Hindlimb muscle (tissue), 1 donor: ENCODE results near the gene TRIM17. TPM values are rescaled to one million over a fixed set of nuclear protein-coding genes. Genes with fewer than 3 reads are reported as not detected.

Experiments
- DNase-seq: peaks from one replicate; pipeline ENCODE4 v3.0.0-alpha.2; 2013
- polyA plus RNA-seq: library from polyadenylated mRNA; unstranded; fragments of 120-200 nt; gene quantifications from one replicate; pipeline ENCODE4 v1.2.1, GENCODE V29; 2013; ENCODE audit not compliant: insufficient read length

TRIM17 gene
- polyA plus RNA-seq, 1 donor = 1.1 TPM

- no peak for DNase-seq
These were observed 15.8 kb downstream of the TRIM17 start for GRCh38 chr1:228400692-228401454.

- DNase-seq = no peak
These were observed 16.4 kb downstream of the TRIM17 start for GRCh38 chr1:228400237-228400651.

- DNase-seq = no peak
These were observed 17.0 kb downstream of the TRIM17 start for GRCh38 chr1:228399531-228400236.

- DNase-seq = no peak
These were observed 17.8 kb downstream of the TRIM17 start for GRCh38 chr1:228398741-228399461.

GRCh38 chr1:228397966-228398365 lies 18.7 kb downstream of the TRIM17 start:
- no peak for DNase-seq

GRCh38 chr1:228396770-228397662 lies 19.6 kb downstream of the TRIM17 start:
- DNase-seq = no peak

- no peak for DNase-seq
These were observed 21.9 kb downstream of the TRIM17 start for GRCh38 chr1:228394571-228395394.

GRCh38 chr1:228393811-228394570 lies 22.7 kb downstream of the TRIM17 start:
- no peak for DNase-seq

GRCh38 chr1:228393268-228393701 lies 23.4 kb downstream of the TRIM17 start:
- DNase-seq = no peak

- no peak for DNase-seq
These were observed 24.3 kb downstream of the TRIM17 start for GRCh38 chr1:228392111-228392936.

- DNase-seq = no peak
These were observed 25.1 kb downstream of the TRIM17 start for GRCh38 chr1:228391411-228392020.

GRCh38 chr1:228390649-228391048 lies 26.0 kb downstream of the TRIM17 start:
- no peak for DNase-seq

GRCh38 chr1:228387321-228387720 lies 29.3 kb downstream of the TRIM17 start:
- DNase-seq = no peak

GRCh38 chr1:228385232-228385631 lies 31.4 kb downstream of the TRIM17 start:
- DNase-seq = no peak

GRCh38 chr1:228383773-228384172 lies 32.9 kb downstream of the TRIM17 start:
- DNase-seq = no peak

- DNase-seq = no peak
These were observed 35.3 kb downstream of the TRIM17 start for GRCh38 chr1:228381356-228381755.

- DNase-seq = no peak
These were observed 37.0 kb downstream of the TRIM17 start for GRCh38 chr1:228379666-228380065.

GRCh38 chr1:228378873-228379460 lies 37.7 kb downstream of the TRIM17 start:
- no peak for DNase-seq
